ENCODE measurements around the gene FAM13A.

FAM13A gene

GRCh38 chr4:88823058-88823919, 233.7 kb downstream of the FAM13A start (continued):
- TF ChIP-seq ZBTB6 (tag by site-specific recombination; IDR thresholded peaks at IDR 0.05) (no peak), ZNF623 (tag by site-specific recombination; IDR thresholded peaks at IDR 0.05) (no peak), PRDM1 (tag by site-specific recombination; IDR thresholded peaks at IDR 0.05) (no peak), ZNF561 (tag by site-specific recombination; IDR thresholded peaks at IDR 0.05; ENCODE audit: borderline replicate concordance) (0 out of 2 replicates have a peak, but pooled peaks have one; percentile 31), ZSCAN30 (tag by site-specific recombination; IDR thresholded peaks at IDR 0.05) (no peak; the same call in 1 of the 2 replicates), HIC1 (tag by site-specific recombination; IDR thresholded peaks at IDR 0.05) (peak; percentile 80), ZNF324 (tag by site-specific recombination; IDR thresholded peaks at IDR 0.05) (no peak), SETDB1 (IDR thresholded peaks at IDR 0.05; ENCODE audit: insufficient read length, low read length) (peak; percentile 28), ZBTB20 (tag by site-specific recombination; IDR thresholded peaks at IDR 0.05) (no peak), ZNF184 (tag by site-specific recombination; IDR thresholded peaks at IDR 0.05) (no peak), ZNF19 (tag by site-specific recombination; IDR thresholded peaks at IDR 0.05; ENCODE audit: low read depth) (no peak), ZNF747 (tag by site-specific recombination; IDR thresholded peaks at IDR 0.05) (no peak), WT1 (tag by site-specific recombination; IDR thresholded peaks at IDR 0.05) (peak; percentile 12; the same call in 1 of the 2 replicates), ZFP3 (tag by site-specific recombination; IDR thresholded peaks at IDR 0.05; ENCODE audit: low read depth) (no peak), ZNF433 (tag by site-specific recombination; IDR thresholded peaks at IDR 0.05; ENCODE audit: low read depth) (no peak), AEBP2 (tag by site-specific recombination; IDR thresholded peaks at IDR 0.05; ENCODE audit: borderline replicate concordance) (no peak), ZNF544 (tag by site-specific recombination; IDR thresholded peaks at IDR 0.05) (no peak), ZNF549 (tag by site-specific recombination; IDR thresholded peaks at IDR 0.05) (no peak), ZNF10 (tag by site-specific recombination; IDR thresholded peaks at IDR 0.05) (no peak; the same call in 1 of the 2 replicates), ZSCAN4 (tag by site-specific recombination; IDR thresholded peaks at IDR 0.05) (no peak), ZNF133 (tag by site-specific recombination; IDR thresholded peaks at IDR 0.05) (peak; percentile 62), ZNF707 (tag by site-specific recombination; IDR thresholded peaks at IDR 0.05) (no peak), ZNF600 (tag by site-specific recombination; IDR thresholded peaks at IDR 0.05) (peak; percentile 71), PBX3 (CRISPR knock-in tag; IDR thresholded peaks at IDR 0.05) (no peak), ZBTB48 (tag by site-specific recombination; IDR thresholded peaks at IDR 0.05) (peak; percentile 96), ZNF664 (tag by site-specific recombination; IDR thresholded peaks at IDR 0.05) (no peak), TCF7L2 (IDR thresholded peaks at IDR 0.05; ENCODE audit: borderline replicate concordance, low read depth, low read length) (no peak), ZNF394 (tag by site-specific recombination; IDR thresholded peaks at IDR 0.05; ENCODE audit: borderline replicate concordance) (peak; percentile 96), ZNF24 (tag by site-specific recombination; IDR thresholded peaks at IDR 0.05) (peak; percentile 42; the same call in 1 of the 2 replicates), ZNF280C (tag by site-specific recombination; IDR thresholded peaks at IDR 0.05) (no peak)
